ENCODE measurements around the gene CFD.
A peak's percentile ranks its signal among the peaks of the same experiment; 100 is the strongest.

DNA sequence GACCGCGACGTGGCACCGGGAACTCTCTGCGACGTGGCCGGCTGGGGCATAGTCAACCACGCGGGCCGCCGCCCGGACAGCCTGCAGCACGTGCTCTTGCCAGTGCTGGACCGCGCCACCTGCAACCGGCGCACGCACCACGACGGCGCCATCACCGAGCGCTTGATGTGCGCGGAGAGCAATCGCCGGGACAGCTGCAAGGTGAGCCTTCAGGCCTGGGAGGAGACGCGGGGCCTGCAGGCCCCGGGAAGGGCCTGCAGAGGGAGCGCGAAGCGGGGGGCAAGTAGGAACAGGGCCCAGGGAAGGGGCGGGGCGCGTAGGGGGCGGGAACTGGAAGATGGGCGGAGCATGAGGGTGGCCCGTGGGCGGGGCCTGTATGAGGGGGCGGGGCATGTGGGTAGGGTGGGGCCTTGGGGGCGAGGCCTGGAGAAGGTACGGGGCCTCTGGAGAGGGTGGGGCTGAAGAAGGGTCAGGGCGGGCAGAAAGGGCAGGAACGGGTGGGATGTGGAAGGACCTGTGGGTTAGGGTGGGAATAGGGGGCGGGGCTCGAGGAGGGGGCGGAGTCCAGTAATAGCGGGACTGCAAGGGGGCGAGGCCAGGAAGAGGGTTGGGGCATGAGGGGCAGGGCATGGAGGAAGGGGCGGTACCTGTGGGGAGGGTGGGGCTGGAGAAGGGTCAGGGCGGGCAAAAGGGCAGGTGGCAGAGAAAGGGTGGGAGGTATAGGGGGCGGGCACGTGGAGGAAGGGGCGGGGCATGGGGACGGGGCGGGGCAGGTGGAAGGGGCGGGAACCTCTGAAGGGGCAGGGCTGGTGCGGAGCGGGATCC lies 2.5 kb downstream of the CFD start:
- TF ChIP-seq EZH2phosphoT487 (IDR thresholded peaks at IDR 0.05; ENCODE audit: borderline replicate concordance, low read length): no peak
- TF ChIP-seq CTCF (IDR thresholded peaks at IDR 0.05; ENCODE audit: low read depth, low read length, poor library complexity, severe bottlenecking): peak; percentile 52
